SH-SY5Y (cell line): ENCODE measurements around the gene AFF1.

Source experiments
- GATA2 ChIP-seq: IDR thresholded peaks from 2 replicates; pipeline ENCODE4 v1.6.1; 2011; ENCODE audit warnings: mild to moderate bottlenecking, low read depth, low read length
- GATA3 ChIP-seq: IDR thresholded peaks from 2 replicates; pipeline ENCODE4 v1.6.1; 2011; ENCODE audit warnings: low read depth, mild to moderate bottlenecking, low read length, moderate library complexity

GRCh38 chr4:87128006-87128705 is 193.3 kb downstream of the AFF1 start:
- no peak for TF ChIP-seq GATA3
- TF ChIP-seq GATA2 = no peak
